Esophagus muscularis mucosa (tissue), 4 donors: ENCODE results near the gene PCDH9.

ENCODE experiments used
- CTCF ChIP-seq, 3 experiments: fragments of 200-600 bp in 2 of 3; fragments of 450-650 bp in 1 of 3; sonication (generic) in 2 of 3; IDR thresholded peaks; one replicate each; pipeline ENCODE4 v1.5.1; 2017 to 2019; ENCODE audit warnings: antibody characterized with exemption in 3 of 3, mild to moderate bottlenecking in 2 of 3, moderate library complexity in 1 of 3
- EP300 ChIP-seq: sonication (generic); formaldehyde crosslinking; IDR thresholded peaks from one replicate; pipeline ENCODE4 v1.6.1; 2017; ENCODE audit warnings: antibody characterized with exemption
- POLR2A ChIP-seq: fragments of 450-650 bp; IDR thresholded peaks from one replicate; pipeline ENCODE4 v1.6.1; 2017; ENCODE audit warnings: antibody characterized with exemption, moderate library complexity, mild to moderate bottlenecking, low read depth
- POLR2AphosphoS5 ChIP-seq, 2 donors: sonication (generic); formaldehyde crosslinking; IDR thresholded peaks; one replicate each; pipeline ENCODE4 v1.6.1; 2017; ENCODE audit warnings: antibody characterized with exemption in 2 of 2

- no peak for TF ChIP-seq POLR2A
- TF ChIP-seq CTCF (IDR thresholded peaks at IDR 0.05), result no peak
- no peak for TF ChIP-seq POLR2AphosphoS5 (IDR thresholded peaks at IDR 0.05)
- TF ChIP-seq EP300, result no peak
These were observed 686.4 kb downstream of the PCDH9 start for GRCh38 chr13:66543780-66544179.
